ENCODE measurements around the gene TDRD10.

The TDRD10 gene

DNA sequence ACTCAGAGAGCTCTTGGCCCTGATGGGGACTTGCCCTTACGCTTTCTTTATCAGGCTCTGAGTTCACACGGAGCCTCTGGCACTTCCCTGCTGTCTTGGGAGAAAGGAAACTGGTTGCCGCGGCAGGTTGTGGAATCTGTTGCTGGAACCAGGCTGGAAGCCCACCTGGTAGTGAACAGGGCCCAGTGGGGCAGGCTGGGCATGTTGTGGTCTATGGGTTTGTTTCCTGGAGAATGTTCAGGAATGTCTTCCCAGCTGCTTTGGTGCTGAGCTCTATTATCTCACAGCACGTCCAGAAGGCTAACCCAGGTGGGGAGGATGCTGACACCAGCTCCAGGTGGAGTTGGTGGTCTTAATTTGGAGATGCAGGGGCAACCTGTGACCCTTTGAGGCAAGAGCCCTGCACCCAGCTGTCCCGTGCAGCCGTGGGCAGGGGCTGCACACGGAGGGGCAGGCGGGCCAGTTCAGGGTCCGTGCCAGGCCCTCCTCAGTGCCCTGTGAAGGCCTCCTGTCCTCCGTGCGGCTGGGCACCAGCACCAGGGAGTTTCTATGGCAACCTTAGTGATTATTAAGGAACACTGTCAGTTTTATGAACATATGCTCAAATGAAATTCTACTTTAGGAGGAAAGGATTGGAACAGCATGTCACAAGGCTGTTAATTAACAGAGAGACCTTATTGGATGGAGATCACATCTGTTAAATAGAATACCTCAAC is 33.3 kb upstream of the TDRD10 start:
- no peak for TF ChIP-seq GATA3 (IDR thresholded peaks at IDR 0.05; ENCODE audit: low read depth, low read length)
- TF ChIP-seq GATA2 (IDR thresholded peaks at IDR 0.05; ENCODE audit: low read depth, low read length): no peak

DNA sequence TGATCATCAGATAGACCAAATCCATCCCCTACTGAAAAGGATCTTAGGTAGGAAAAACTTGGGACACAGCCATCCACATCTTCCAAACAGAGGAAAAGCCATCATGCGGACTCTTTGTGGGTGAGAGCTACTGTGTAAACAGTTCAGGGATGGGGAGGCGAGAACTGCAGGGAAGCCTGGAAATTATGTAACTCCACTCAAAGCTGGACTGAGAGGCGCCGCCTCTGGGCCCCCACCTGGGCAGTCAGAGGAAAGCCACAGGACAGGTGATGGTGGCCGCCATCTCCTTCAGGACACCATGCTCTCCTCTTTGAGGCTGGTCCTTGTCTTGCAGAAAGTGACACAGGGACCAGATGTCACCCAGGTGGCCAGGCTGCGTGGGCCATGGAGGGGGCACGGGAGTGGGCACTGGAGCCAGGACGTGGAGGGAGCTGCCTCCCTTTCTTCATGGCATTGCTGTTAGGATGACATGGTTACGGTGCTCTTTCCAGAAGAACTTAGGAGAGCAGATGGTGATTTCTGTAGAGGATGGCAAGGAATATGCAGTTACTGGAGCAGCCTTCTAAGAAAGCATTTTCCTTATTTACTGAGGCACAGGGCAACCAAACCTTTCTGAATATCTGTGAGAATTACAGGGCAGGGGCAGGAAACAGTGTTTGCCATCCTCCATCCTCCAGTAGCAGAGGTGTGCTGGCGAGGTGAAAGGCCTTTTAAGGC is 32.0 kb upstream of the TDRD10 start:
- TF ChIP-seq GATA2 (IDR thresholded peaks at IDR 0.05; ENCODE audit: low read depth, low read length) (no peak), GATA3 (IDR thresholded peaks at IDR 0.05; ENCODE audit: low read depth, low read length) (no peak)

DNA sequence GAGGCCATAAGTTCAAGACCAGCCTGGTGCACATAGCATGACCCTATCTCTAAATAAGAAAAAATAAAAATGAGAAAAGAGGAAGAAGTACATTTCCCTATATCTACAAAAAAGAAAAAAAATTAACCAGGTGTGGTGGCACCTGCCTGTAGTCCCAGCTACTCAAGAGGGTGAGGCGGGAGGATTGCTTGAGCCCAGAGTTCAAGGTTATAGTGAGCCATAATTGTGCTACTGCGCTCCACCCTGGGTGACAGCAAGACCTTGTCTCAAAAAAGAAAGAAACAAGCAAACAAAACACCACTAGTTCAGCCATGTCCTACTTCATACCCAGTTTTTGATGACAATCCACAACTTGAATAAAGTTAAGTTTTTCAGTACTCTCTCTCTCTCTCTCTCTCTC is 30.7 kb upstream of the TDRD10 start:
- TF ChIP-seq GATA3 (IDR thresholded peaks at IDR 0.05; ENCODE audit: low read depth, low read length): no peak
- no peak for TF ChIP-seq GATA2 (IDR thresholded peaks at IDR 0.05; ENCODE audit: low read depth, low read length)

DNA sequence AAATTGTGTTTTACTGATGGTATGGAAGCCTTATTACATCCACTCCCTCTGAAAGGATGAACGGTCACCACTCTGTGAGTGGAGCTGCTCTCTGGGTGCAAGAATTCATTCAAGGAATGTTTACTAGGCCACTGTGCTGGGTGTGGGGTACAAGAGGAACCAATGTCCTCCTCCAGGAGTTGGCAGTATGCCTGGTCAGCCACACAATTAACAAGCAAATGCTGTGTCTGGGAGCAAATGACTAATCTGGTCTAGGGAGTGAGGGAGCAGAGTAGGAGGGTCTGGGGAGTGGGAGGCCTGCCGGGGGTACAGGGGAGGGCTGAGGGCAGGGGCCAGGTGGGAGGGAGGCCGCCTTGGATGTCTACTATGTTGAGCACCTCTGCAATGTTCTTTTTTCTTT is 27.2 kb upstream of the TDRD10 start:
- no peak for TF ChIP-seq GATA2 (IDR thresholded peaks at IDR 0.05; ENCODE audit: low read depth, low read length)
- TF ChIP-seq GATA3 (IDR thresholded peaks at IDR 0.05; ENCODE audit: low read depth, low read length): no peak

DNA sequence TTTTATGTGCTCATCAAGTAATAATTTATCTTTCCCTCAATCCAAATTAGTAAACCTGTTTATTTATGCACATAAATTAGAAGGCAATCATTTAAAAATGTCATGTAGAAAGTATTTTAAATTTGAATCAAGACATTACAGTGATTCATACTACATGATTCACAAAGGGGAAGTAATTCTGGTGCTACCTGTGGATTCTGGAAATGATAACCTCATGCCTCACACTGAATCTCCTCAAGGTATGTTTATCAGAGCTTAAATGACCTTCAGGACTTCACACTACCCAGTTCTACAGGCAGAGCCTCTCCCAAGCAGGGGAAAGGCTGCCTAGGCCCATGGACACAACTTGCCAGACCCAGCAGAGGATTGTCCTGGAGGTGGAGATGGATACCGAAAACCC is 25.2 kb upstream of the TDRD10 start:
- TF ChIP-seq GATA2 (IDR thresholded peaks at IDR 0.05; ENCODE audit: low read depth, low read length): no peak
- no peak for TF ChIP-seq GATA3 (IDR thresholded peaks at IDR 0.05; ENCODE audit: low read depth, low read length)

DNA sequence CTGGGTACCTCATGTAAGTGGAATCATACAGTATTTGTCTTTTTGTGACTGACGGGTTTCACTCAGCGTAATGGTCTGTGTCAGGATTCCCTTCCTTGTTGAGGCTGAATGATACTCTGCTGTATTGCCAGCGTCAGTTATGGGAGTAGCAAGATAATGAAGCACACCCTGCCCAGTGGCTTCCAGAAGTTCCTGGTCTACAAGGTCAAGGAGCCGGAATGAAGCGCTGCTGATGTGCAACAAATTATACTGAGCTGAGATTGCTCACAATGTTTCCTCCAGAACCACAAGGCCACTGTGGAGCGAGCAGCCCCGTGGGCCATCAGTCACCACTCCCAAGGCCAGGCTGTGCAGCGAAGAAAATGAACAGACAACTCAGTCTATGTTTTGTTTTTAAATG is 24.0 kb upstream of the TDRD10 start:
- TF ChIP-seq GATA2 (IDR thresholded peaks at IDR 0.05; ENCODE audit: low read depth, low read length) (no peak), GATA3 (IDR thresholded peaks at IDR 0.05; ENCODE audit: low read depth, low read length) (no peak)

DNA sequence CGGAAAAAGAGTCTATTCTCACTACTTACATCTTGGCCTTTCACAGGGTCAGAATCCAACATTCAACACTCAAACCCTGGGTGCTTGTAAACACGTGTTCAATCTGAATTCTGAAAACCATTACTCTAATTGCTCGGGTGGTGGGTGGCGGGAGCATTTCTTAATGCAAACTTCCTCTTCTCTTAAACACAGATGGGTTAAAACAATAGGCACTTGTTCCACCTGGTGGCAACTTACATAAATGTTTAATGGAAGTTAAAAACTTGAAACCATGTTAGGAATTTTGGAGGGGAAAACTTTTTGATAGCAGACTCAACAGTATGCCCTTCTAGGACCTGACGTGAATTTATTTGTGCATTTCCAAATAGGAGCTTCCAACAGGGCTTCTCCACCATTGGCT is 23.4 kb upstream of the TDRD10 start:
- no peak for TF ChIP-seq GATA3 (IDR thresholded peaks at IDR 0.05; ENCODE audit: low read depth, low read length)
- no peak for TF ChIP-seq GATA2 (IDR thresholded peaks at IDR 0.05; ENCODE audit: low read depth, low read length)

DNA sequence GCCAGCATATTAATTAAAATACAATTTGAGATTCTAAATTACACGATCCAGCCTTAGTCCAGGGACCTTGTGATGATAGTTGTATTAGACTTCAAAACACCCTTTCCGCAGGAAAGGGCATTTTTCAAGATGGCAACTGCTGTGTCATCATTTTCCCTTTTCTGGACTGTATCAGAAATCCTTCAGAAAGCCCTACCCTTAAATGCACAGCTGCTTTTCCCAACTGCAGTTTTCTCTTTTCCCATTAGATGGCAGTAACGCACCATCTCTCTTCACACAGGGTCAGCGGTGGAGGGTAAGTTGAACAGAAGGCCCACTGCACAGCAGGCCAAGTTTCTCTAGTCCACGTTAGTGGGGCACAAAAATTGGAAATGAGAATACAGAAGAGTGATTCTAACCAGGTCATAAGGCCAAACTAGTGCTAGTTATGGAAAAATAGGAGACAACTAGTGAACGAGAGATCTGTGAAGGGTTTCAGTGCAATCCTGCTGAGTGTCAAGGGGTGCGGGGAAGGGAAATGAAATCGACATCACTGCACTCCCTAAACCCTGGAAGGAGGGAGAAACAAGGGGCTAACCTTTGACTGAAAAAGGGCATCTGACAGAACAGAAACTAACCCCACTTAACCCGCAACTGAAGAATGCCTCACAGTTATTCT is 22.1 kb upstream of the TDRD10 start:
- TF ChIP-seq GATA3 (IDR thresholded peaks at IDR 0.05; ENCODE audit: low read depth, low read length): no peak
- no peak for TF ChIP-seq GATA2 (IDR thresholded peaks at IDR 0.05; ENCODE audit: low read depth, low read length)

DNA sequence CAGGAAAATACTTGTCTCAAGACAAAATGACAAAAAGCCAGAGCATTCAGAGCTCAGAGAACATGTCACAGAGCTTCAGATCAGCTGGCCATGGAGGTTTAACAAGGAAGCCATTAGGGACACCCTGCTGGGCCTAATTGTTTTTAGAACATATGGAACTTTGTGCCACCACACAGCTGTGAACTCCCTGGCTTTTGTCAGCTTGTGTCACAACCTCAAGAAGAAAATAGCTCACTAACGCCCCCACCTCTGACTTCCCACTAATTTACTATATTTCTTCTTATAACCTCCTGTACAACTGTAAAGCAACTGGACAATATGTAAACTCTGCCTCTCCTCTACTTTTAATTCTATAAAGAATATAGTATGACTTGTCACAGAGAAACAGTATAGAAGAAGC is 21.0 kb upstream of the TDRD10 start:
- TF ChIP-seq GATA2 (IDR thresholded peaks at IDR 0.05; ENCODE audit: low read depth, low read length) (no peak), GATA3 (IDR thresholded peaks at IDR 0.05; ENCODE audit: low read depth, low read length) (no peak)

DNA sequence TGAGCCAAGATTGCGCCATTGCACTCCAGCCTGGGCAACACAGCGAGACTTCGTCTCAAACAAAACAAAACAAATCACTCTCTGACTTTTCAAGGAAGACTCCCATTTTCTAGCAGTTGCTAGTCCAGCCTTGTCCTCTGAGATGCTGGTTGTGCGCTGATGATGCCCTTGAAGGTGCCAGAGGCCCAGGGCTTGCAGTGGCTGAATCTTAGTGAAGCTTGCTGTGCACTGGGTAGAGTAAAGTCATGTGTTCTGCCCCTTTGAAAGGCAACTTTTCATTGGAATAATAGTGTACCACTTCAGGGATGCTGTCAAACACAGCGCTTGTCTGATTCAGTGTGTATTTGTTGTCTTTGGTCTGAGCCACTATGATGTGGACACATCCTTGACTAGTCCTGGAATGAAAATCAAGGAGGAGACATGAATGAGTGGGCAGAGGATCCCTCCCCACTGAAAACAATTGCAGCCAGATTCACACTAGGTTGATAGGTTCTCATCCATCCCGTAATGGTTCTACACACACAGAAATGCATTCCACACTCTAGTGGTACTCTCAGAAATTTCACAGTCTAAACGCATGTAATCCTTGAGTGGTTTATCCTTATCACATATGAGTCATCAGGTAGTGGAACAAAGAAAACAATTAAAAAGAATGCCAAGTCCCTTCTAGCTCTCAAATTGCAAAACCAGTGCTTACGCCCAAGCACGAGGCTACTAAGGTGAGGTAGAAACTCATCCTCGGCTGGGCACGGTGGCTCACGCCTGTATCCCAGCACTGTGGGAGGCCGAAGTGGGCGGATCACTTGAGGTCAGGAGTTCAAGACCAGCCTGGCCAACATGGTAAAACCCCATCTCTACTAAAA is 17.8 kb upstream of the TDRD10 start:
- TF ChIP-seq GATA2 (IDR thresholded peaks at IDR 0.05; ENCODE audit: low read depth, low read length) (no peak), GATA3 (IDR thresholded peaks at IDR 0.05; ENCODE audit: low read depth, low read length) (no peak)

DNA sequence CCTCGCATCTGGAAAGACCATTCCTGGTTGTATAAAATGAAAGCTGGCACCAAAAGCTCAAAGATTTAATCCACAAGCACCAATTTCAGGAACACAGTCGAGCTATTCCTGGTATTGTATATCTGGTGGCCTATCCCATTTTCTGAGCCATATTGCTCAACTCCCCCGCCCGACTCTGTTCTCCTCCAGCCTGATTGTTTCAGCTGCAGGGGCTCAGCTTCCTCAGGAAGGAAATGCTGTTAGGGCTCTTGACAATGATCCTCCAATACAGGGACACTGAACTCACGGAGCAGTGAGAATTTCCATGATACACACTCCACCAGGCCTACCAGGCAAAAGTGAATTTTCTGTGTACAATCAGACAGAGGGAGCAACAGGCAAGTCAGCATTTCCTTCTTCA is 16.9 kb upstream of the TDRD10 start:
- TF ChIP-seq GATA3 (IDR thresholded peaks at IDR 0.05; ENCODE audit: low read depth, low read length) (no peak), GATA2 (IDR thresholded peaks at IDR 0.05; ENCODE audit: low read depth, low read length) (no peak)

DNA sequence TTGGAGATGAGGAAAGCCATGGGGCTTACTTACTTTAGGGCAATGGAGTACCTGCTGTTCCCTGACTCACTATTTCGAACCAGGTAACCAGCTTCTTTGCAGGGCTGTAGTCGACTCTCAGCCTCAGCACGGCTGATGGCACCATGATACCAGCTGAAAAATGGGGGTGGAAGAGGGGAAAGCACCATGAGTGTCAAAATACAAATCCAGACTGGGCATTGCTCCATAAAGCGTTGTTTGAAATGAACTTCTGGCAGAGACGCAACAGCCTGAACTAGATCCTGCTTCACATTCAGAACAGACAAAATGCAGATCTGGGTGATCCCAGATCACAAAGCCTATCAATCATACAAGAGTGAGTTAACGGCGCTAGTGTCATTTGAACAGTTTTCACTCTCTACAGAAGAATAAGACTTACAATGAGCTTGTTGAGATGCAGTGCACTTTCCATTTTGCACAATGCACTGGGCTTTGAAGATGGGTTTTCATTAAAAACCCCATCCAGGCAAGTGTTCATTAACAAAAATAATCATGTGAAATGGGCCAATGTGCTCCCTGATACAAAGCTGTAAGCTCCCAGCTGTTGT is 16.0 kb upstream of the TDRD10 start:
- no peak for TF ChIP-seq GATA3 (IDR thresholded peaks at IDR 0.05; ENCODE audit: low read depth, low read length)
- no peak for TF ChIP-seq GATA2 (IDR thresholded peaks at IDR 0.05; ENCODE audit: low read depth, low read length)

DNA sequence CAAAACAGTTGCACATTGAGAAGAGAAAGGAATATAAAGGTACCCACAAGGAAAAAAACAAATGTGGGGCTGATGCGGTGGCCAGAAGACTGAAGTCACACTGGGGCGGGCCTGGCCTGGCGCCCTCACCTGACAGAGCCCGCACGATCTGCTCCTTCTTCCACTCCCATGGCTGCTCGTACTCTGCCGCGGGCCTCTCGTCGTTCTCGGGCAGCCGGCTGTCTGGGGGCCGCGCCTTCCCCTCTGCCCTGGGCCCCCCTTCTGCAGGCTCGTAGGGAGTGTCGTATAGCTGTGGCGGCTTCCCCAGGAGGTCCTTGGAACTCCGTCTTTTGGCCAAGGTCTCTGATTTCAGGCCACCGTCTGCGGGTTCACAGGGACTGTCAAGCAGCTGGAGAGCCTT is 13.1 kb upstream of the TDRD10 start:
- TF ChIP-seq GATA3 (IDR thresholded peaks at IDR 0.05; ENCODE audit: low read depth, low read length) (no peak), GATA2 (IDR thresholded peaks at IDR 0.05; ENCODE audit: low read depth, low read length) (no peak)

All from SH-SY5Y (cell line).